ENCODE measurements around the gene CLEC4D.
A peak's percentile ranks its signal among the peaks of the same experiment; 100 is the strongest.
"Not testable (repeated sequence)": the region's sequence is repeated elsewhere in the genome, so short reads cannot be mapped to it uniquely, and the experiment has no call there.

CLEC4D gene

DNA sequence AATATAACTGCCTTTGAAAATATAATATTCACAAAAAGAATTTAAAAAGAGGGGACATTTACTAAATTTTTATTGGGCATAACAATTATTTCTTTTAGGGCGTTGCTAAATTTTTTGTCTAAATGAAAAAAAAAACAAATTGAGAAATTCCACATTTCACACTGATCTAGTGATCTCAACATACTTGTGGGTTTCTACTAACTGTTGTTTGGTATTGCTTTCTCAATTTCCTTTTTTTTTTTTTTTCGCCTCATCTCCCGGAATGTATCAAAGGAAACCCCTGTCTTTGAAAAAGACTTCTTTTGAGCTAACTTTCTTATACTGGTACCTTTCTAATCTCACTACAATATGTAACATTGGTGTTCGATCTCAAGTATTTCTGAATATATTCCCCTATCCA is at the start of gene CLEC4D:
CLEC4D (plus strand) TSS at position 248 of the 400 bp plus-strand sequence. CDS start 230 bp downstream, outside the sequence.
- no peak for DNase-seq

DNA sequence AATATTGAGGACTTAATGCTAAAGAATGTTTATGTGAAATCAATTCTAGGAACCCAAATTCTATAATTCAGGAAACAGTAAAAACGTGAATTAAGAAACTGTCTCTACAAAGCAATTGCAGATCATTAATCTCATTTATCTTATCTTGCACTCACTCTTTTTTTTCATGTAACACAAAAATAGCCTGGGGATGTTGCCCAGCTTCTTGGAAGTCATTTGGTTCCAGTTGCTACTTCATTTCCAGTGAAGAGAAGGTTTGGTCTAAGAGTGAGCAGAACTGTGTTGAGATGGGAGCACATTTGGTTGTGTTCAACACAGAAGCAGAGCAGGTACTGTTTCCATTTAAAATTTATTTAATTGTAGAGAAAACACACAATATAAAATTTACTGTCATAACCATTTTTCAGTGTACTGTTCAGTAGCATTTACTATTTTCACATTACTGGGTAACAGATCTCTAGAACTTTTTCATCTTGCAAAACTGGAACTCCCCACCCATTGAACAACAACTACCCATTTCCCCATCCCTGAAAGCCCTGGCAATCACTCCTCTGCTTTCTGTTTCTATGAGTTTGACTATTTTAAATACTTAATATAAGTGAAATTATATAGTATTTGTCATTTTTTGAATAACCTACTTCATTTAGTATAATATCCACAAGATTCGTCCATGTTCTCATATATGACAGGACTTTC is 47.9 kb upstream of the CLEC4D start:
- peak; percentile 64 for DNase-seq

DNA sequence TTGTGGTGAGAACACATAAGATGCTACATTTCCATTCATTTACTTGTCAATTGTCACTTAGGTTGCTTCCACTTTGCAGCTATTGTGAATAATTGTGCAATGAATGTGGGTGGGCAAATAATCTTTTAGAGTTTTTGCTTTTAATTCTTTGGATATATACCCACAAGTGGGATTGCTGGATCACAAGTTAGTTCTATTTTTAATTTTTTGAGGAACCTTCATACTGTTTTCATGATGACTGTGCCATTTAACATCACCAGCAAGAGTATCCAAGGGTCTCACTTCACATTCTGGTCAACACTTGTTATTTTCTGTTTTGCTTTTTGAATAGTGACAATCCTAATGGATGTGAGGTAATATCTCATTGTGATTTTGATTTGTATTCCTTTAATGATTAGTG is 47.1 kb upstream of the CLEC4D start:
- DNase-seq, result no peak

DNA sequence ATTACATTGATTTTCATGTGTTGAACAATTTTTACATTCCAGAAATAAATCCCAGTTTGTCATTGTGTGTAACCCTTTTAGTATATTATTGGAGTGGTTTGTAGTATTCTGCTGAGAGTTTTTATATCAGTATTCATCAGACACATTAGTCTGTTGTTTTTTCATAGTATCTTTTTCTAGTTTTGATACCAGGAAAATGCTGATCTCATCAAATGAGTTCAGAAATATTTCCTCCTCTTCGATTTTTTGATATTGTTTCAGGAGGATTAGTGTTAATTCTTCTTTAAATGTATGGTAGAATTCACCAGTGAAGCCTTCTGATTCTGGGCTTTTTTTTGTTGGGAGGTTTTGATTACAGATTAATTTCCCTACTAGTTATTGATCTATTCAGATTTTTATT is 42.2 kb upstream of the CLEC4D start:
- no peak for DNase-seq

DNA sequence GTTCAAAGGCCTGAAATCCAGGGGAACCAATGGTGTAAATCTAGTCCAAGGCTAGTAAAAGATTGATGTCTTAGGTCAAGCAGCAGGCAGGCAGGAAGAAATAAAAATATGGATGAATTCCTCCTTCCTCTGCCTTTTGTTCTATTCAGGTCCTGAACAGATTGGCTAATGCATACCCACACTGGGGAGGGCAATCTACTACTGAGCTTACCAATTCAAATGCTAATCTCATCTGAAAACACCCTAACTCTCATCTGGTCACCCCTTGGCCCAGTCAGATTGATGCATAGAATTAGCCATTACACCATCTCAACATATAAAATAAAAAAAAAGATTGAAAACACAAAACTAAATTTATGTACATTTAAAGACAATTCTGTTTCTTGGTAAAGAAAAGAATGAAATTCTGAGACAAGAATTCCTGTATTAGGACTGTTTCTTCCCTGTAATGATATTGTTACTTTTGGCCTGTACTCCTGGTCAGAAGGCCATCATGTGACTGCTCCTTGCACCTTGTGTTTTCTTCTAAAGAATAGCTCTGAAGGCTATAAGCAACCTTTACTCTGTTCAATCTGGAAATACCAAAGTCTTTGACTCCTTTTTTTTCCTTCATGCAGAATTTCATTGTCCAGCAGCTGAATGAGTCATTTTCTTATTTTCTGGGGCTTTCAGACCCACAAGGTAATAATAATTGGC is 37.6 kb upstream of the CLEC4D start:
- DNase-seq, result no peak

DNA sequence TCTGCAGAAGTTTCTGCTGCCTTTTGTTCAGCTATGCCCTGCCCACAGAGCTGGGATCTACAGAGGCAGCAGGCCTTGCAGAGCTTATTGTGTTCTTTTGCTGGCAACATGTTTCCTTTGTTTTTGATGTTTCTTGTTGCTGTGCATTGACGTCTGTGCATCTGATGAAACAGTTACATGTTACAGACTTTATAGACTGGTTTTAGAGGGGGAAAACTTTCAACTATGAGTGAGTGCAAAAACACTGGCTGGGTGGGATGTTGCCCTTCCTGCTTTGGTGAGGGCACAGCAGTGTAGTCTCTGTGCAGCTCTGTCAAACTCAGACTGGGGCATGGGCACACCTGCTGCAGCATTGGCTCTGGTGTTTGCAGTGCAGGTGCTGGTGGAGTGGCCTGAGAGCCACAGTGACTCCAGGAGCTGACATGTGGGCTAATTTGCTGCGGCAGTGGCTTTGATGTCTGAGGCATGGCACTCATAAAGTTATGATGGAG is 30.7 kb upstream of the CLEC4D start:
- no peak for DNase-seq

DNA sequence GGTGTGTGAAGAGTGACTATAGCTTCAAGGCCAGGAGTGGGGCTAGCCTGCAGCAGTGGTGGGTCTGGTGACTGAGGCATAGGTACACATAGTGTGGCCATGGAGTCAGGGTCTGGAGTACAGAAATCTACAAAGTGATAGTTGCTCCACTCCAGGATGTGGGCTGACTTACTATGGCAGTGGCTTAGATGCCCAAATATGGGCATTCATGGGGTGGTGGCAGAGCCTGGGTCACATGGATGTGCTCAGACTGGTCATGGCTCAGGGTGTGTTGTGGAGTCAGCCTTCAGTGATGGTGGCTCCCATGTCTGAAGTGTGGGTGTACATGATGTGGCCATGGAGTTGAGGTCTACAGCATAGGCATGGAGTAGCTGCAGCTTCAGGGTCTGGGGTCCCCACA is 30.2 kb upstream of the CLEC4D start:
- no peak for DNase-seq

DNA sequence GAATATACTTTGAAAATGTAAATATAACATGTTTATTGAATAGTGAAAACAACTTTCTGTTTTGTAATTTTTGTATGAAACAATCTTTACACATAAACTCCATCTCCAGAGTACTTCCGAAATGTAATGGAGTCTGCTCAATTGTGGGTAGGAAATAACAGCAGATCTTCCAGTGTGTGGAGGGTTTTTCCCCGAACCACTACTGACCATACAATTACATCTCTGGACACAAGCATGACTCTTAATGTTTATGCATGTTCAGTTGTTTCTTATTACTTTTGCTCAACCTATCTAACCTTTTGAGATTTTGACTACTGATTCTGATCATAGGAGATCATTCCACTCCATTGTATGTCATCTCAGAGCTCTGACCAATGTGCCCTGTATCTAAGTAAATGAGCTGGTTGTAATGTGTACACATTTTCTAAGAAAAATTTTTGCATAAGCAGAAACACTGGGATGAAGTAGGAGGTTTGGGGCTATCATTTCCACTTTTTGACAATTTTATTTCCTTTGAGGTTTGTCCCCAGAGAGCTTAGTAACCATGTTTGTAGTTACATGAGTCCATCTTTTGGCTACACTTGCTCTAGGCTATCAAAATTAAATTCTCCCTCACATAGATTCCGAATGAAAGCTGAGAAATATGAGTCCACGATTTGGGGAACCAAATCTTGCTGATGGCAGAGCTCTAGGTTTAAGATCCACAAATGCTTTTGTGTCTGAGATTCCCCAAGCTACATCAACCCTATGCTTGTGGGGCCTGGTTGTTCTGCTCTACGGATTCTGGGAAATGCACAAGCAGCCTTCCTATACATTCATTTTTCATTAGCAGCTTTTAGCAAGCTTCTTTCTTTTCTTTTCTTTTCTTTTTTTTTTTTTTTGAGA is 21.4 kb upstream of the CLEC4D start:
- no peak for DNase-seq

DNA sequence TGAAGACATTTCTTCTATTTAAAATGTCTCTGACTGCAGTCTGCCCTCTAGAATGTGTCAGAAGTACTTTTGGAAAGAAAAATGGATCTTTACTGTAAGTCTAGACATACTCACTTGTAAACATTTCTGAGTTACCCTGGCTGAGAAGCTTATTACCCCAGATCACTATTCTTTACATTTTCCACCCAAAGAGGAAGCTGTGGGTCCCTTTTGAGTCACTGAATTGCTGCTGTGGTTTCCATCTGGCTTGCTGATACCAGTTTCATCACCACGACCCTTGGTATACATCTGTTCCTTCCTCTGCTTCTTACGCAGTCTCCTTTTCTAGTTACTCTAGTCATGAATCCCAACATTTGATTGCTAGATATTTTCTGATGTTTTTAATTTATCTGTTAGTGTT is 20.2 kb upstream of the CLEC4D start:
- DNase-seq, result peak; percentile 92

DNA sequence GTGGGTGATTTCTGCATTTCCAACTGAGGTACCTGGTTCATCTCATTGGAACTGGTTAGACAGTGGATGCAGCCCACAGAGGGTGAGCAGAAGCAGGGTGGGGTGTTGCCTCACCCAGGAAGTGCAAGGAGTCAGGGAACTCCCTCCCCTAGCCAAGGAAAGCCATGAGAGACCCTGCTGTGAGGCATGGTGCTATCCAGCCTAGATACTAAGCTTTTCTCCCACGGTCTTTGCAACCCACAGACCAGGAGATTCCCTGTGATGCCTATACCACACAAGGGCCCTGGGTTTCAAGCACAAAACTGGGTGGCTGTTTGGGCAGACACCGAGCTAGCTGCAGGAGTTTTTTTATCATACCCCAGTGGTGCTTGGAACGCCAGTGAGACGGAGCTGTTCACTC is 17.6 kb upstream of the CLEC4D start:
- not testable (repeated sequence) for DNase-seq

DNA sequence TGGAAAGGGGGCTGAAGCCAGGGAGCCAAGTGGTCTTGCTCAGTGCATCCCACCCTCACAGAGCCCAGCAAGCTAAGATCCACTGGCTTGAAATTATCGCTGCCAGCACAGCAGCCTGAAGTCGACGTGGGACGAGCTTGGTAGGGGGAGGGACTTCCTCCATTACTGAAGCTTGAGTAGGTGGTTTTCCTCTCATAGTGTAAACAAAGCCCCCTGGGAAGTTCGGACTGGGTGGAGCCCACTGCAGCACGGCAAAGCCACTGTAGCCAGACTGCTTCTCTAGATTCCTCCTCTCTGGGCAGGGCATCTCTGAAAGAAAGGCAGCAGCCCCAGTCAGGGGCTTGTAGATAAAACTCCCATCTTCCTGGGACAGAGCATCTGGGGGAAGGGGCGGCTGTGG is 17.2 kb upstream of the CLEC4D start:
- DNase-seq, result not testable (repeated sequence)

DNA sequence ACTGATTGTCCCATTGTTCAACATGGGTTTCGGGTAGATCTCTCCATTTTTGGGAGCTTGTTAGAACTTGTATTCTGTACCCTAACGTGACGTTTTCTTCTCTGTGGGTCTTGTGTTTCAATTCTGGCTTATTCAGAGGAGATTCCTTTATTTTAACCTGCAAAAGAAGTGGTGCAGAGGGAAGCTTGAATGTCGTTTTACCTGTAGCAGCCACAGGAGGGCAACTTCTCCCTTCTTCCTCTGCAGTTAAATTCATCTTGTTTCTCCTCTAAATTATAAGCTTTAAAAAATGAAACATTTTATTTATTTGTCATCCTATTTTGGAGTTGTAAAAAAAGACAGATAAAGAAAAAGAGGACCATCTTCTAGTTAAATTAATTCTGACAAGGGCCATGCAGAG is 13.7 kb upstream of the CLEC4D start:
- DNase-seq, result peak; percentile 11

DNA sequence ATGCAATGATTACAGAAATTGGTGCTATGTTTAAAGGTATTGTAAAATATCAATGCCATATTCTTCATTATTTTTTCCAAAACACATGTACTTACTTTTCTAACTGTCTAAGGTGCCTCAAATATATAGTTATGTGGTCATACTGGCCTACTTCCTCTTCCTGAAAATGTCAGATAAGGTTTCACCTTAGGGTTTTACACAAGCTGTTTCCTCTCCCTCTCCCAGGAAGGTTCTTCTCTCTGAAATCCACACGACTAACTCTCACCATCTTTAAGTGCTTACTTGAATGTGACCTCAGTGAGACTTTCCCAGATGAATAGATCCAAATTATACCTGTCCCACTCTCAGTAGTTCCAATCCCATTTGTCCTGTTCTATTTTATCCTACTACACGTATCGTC is 11.6 kb upstream of the CLEC4D start:
- peak; percentile 64 for DNase-seq

DNA sequence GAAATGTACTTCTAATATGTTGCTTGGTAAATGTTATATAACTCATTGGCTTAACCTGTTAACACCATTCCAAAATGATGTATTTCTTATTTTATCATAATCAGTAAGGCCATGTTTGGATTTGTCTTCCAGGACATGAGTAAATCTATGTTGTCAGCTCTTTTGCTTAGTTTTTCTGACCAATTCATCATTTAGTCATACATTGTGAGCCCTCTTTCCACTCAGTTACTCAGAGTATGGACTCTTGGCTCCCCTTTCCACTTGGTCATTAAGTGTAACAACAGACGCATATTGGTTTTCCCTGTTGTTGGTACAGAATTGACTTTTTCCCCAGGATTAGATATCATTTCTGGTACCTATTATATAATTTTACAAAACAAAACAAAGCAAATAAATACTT is 9.0 kb upstream of the CLEC4D start:
- DNase-seq, result no peak

DNA sequence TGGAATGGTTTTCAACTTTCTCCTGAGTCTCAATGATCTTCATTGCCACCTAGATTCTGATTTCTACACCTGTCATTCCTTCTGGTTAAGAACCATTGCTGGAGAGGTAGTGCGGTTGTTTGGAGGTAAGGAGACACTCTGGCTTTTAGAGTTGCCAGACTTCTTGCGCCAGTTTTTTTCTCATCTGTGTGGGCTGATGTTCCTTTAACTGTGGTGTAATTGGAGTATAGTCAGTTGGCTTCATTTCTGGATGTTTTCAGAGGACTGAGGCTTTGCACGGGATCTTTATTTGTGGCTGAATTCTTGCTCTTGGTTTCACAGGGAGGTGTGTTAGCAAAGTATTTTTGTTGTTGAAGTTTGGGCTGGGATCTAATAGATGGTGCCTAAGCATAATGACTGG is 5.7 kb upstream of the CLEC4D start:
- no peak for DNase-seq

DNA sequence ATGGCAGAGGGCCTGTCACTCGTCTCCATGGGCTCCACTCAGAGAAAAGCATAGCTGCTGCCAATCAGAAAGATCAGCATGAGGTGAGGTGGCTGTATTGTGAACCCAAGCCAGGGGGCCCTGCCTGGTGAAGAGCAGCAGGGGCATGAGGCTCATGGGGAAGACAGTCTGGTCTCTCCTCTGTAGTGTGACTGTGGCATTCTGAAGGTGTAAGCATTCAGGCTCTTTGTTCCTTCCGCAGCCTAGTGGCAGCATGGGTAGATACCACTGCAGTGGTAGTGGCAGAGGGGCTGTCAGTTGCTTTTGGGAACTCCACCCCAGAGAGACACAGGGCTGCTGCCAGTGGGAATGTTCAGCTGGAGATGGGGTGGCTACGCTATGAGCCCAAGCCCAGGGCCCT is 5.1 kb upstream of the CLEC4D start:
- no peak for DNase-seq

DNA sequence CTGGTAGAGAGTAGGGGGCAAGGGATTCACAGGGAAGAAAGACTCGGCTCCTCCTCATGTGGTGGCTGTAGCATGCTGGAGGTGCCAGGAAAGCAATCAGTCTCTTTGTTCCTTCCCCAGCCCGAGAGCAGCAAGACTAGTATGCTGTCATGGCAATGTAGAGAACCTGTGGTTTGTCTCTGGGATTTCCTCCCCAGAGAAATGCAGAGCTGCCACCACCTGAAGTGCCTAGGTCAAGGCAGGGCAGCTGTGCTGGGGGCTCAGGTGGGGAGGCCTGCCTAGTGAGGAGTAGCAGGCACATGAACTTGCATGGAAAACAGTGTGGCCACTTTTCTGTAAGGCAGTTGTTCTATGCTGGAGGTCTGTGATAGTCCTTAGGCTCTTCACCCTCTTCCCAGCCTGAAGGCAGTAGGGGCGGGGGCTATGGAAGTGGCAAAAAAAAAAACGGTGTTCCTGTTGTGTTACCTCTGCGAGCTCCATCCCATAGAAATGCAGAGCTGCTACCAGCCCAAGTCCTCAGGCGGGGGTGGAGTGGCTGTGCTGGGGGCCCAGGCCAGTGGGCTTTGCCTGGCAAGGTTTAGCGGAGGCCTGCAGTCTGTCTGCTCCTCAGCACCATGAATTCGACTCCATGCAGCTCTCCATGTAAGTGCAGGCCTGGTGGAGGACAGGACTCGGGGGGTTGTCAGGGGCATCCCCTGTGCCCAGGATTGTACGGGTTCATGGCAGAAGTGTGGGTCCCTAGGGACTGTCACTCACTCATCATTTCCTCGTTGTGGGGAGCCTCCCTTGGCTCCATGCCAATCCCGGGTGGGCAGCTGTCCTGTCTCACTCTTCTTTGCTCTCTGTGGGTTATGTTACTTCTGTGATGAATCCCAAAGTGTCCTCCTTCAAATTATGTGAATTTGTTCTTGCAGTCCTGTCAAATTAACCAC is 4.1 kb upstream of the CLEC4D start:
- DNase-seq, result no peak

DNA sequence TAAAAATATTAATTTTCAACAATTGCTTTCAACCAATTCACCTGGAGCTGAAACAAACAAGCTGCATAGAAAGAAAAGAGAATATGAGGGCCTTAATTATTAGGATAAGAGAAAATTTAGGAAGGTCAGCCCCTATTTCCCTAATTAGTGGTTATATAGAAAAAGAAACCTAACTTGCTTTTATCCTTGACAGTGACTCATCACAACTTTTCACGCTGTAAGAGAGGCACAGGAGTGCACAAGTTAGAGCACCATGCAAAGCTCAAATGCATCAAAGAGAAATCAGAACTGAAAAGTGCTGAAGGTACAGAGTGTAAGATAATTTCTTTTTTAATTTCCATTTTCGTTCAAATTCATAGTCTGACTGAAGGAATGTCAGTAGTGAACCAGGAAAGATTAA is 4.7 kb downstream of the CLEC4D start:
- no peak for DNase-seq

DNA sequence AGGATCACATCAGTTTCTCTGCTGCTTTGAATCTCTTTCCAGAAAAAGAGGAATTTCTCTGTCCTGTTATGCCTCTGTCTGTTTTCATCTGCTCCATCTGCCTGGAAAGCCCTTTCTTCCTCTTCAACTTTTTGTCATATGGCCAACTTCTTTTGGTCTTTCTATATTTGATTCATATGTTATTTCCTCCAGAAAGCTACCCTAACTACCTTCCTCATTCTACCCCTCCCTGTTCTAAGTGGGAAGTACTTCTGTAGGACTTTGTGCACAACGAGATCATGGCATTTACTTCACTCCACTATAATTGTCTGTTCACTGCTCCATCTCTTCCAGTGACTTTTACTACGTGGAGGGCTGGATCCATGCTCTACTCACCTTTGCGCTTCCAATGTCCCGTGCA is 5.9 kb downstream of the CLEC4D start:
- DNase-seq, result no peak

DNA sequence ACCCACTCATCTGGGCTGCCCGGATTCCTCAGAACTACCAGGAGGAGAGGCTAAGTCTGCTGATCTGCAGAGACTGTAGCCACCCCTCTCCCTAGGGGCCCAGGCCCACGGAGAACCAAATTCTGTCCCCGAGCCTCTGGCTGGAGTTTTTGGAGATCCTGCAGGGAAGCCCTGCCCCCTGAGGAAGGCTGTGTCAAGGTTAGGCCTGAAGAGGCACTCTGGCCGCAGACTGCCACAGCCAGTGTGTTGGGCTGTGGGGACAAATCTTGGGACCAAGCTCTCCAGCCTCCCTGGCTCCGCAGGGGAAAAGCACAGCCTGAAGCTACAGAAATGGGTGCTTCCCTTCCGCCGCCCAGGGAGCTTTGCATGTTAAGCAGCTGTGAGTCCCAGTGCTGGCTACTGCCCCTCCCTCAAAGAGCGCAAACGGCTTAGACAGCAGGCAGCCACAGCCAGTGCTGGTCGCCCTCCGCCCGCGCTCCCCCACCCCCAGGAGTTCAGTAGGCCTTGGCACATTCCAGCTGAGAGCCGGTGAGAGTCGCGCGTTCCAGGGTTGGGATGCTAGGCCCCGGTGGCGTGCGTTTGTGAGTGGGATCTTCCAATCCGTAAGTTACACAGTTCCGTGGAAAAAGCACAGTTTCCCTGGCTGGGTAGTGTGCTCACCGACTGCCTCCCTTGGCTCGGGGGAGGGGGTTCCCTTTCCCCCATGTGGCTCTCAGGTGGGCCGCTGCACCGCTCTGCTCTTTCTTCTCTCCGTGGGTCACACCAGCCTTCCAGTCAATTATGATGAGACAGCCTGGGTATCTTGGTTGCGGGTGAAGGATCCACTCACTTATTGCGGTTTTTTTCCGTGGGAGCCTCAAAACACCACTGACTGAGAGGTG is 14.2 kb downstream of the CLEC4D start:
- no peak for DNase-seq

DNA sequence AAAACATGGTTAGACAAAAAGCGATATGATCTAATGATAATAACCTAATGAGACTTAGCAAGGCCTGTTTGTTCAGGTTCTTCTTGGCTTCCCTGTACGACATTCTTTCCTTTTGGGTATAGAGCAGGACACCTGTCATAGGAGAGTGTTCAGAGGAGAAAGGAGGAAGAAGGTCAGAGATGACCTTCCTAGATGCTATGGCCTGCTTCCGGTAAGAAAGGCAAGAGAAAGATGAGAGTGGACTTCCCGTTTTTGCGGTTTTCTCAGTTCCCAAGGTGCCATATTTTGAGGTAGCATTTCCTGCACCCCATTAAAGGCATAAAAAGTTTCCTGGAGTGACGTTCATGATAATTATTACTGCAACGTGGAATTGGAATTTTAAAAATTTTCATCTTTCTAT is 18.7 kb downstream of the CLEC4D start:
- DNase-seq, result no peak

All from OCI-M1 (cell line).